ENCODE results near the gene XYLT1.

DNA sequence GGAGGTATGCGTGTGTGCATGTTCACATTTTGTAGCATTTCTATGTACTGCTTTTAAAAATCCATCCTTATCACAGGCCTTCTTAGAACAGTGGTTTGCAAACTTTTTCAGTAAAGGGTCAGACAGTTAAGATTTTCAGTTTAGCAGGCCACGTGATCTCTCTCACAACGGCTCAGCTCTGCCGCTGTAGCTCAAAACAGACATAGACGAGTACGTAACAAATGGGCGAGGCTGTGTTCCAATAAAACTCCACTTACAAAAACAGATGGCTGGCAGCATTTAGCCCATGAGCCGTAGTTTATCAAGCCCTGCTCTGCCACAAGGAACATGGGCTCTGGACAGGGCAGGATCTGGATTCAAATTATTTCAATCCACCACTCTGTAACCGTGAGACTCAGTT is 141.8 kb downstream of the XYLT1 start:
- no peak for TF ChIP-seq ZFP62 (CRISPR knock-in tag; IDR thresholded peaks at IDR 0.05)
- TF ChIP-seq JUNB (CRISPR knock-in tag; IDR thresholded peaks at IDR 0.05; ENCODE audit: borderline replicate concordance), result no peak
- TF ChIP-seq TGIF2 (CRISPR knock-in tag; IDR thresholded peaks at IDR 0.05), result no peak
- no peak for TF ChIP-seq POLR2A (IDR thresholded peaks at IDR 0.05; ENCODE audit: insufficient read depth in 1 of 2, low read depth in 2 of 2, low read length in 2 of 2)
- no peak for TF ChIP-seq RAD21 (CRISPR knock-in tag; IDR thresholded peaks at IDR 0.05)
- TF ChIP-seq, protein P1, sequence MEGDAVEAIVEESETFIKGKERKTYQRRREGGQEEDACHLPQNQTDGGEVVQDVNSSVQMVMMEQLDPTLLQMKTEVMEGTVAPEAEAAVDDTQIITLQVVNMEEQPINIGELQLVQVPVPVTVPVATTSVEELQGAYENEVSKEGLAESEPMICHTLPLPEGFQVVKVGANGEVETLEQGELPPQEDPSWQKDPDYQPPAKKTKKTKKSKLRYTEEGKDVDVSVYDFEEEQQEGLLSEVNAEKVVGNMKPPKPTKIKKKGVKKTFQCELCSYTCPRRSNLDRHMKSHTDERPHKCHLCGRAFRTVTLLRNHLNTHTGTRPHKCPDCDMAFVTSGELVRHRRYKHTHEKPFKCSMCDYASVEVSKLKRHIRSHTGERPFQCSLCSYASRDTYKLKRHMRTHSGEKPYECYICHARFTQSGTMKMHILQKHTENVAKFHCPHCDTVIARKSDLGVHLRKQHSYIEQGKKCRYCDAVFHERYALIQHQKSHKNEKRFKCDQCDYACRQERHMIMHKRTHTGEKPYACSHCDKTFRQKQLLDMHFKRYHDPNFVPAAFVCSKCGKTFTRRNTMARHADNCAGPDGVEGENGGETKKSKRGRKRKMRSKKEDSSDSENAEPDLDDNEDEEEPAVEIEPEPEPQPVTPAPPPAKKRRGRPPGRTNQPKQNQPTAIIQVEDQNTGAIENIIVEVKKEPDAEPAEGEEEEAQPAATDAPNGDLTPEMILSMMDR (CRISPR knock-in tag; IDR thresholded peaks at IDR 0.05), result no peak

Measured in HepG2 (cell line).